Measurements from ENCODE around the gene SCNN1A.

GRCh38 chr12:6329703-6330064 is 45.7 kb downstream of the SCNN1A start:
- TF ChIP-seq EZH2 (optimal IDR thresholded peaks at IDR 0.05; ENCODE audit: low read depth, low read length) = no peak
- no peak for TF ChIP-seq CTCF (IDR thresholded peaks at IDR 0.05; ENCODE audit: low read length)
- TF ChIP-seq EZH2phosphoT487 (IDR thresholded peaks at IDR 0.05; ENCODE audit: low read length) = no peak

Data from MM.1S (cell line).